ENCODE results near the gene GIPR. TPM values are rescaled to one million over a fixed set of nuclear protein-coding genes. Genes with fewer than 3 reads are reported as not detected.

The GIPR gene
- total and polyA plus RNA-seq, 2 of the 13 experiments (the other 11 are each of a cell fraction or from before 2014, with no cell fraction given) = 0.15 to 1.2 TPM

- 0 out of 2 replicates have a peak, but pooled peaks have one; percentile 27 for TF ChIP-seq MIXL1 (CRISPR knock-in tag; IDR thresholded peaks at IDR 0.05)
- 0 out of 2 replicates have a peak, but pooled peaks have one; percentile 18 for TF ChIP-seq MYPOP (CRISPR knock-in tag; IDR thresholded peaks at IDR 0.05)
- TF ChIP-seq KIAA2018 (CRISPR knock-in tag; IDR thresholded peaks at IDR 0.05; ENCODE audit: borderline replicate concordance) = no peak
- no peak for TF ChIP-seq FOXO1 (CRISPR knock-in tag; IDR thresholded peaks at IDR 0.05)
- no peak for TF ChIP-seq TFE3 (CRISPR knock-in tag; IDR thresholded peaks at IDR 0.05)
- peak; percentile 79 for TF ChIP-seq U2AF1 (optimal IDR thresholded peaks at IDR 0.05; ENCODE audit: low read depth, low read length)
- TF ChIP-seq ZNF816 (CRISPR knock-in tag; IDR thresholded peaks at IDR 0.05; ENCODE audit: borderline replicate concordance) = 0 out of 2 replicates have a peak, but pooled peaks have one; percentile 14
- TF ChIP-seq AHDC1 (CRISPR knock-in tag; IDR thresholded peaks at IDR 0.05; ENCODE audit: borderline replicate concordance) = 0 out of 2 replicates have a peak, but pooled peaks have one; percentile 34
These were observed 26.5 kb upstream of the GIPR start (continued) for GRCh38 chr19:45641274-45642105.
